Upper lobe of left lung (tissue), 4 donors: Measurements from ENCODE around the gene ZBTB8A.

ENCODE experiments used
- CTCF ChIP-seq, 6 experiments: fragments of 450-650 bp in 4 of 6; fragments of 200-600 bp in 2 of 6; sonication (generic) in 2 of 6; IDR thresholded peaks; one replicate each; pipeline ENCODE4 v1.5.1; 2016 to 2019; ENCODE audit warnings: antibody characterized with exemption in 6 of 6
- POLR2AphosphoS5 ChIP-seq, 2 donors: sonication (generic); formaldehyde crosslinking; IDR thresholded peaks; one replicate each; pipeline ENCODE4 v1.5.1; 2017; ENCODE audit warnings: antibody characterized with exemption in 2 of 2

GRCh38 chr1:32609180-32609579, 70.0 kb downstream of the ZBTB8A start:
- no peak for TF ChIP-seq POLR2AphosphoS5 (IDR thresholded peaks at IDR 0.05)
- TF ChIP-seq CTCF (IDR thresholded peaks at IDR 0.05) = no peak
